H1 (cell line): ENCODE results near the gene HPRT1. TPM values are rescaled to one million over a fixed set of nuclear protein-coding genes. Genes with fewer than 3 reads are reported as not detected.

ENCODE experiments used
- CTCF ChIA-PET: fragments of 300-600 bp; sonication (Branson Sonifier 250); formaldehyde crosslinking; loops from one replicate; lab custom pipeline; 2021; ENCODE audit not compliant: partially characterized antibody; lab: Charles Lee
- POLR2A ChIA-PET: fragments of 300-600 bp; sonication (Branson Sonifier 250); formaldehyde crosslinking; loops from one replicate; lab custom pipeline; 2021; ENCODE audit warnings: inconsistent platforms; ENCODE audit not compliant: partially characterized antibody; lab: Charles Lee
- DNase-seq, 2 experiments: peaks; one replicate each; pipeline versions ENCODE4 v3.0.0 to v3.0.0-alpha.2; 2010 to 2022; ENCODE audit warnings: low spot score in 2 of 2, low read depth in 1 of 2, mixed read lengths in 1 of 2
- FAIRE-seq: peaks from 2 replicates; lab custom pipeline; 2011; peaks lifted over from hg19 to GRCh38; lab: Jason Lieb, UNC
- H2AFZ ChIP-seq: 2 replicates; pipeline ENCODE4 v1.8.1; 2012; ENCODE audit warnings: low read length, inconsistent platforms
- H2AK5ac ChIP-seq: 2 replicates; pipeline ENCODE4 v1.6.1; 2013; ENCODE audit warnings: low read depth, low read length
- H2BK120ac ChIP-seq: replicated peaks from 2 replicates; pipeline ENCODE3; 2013; ENCODE audit warnings: low read depth, low read length, inconsistent platforms
- H2BK12ac ChIP-seq: 2 replicates; pipeline ENCODE4 v1.6.1; 2013; ENCODE audit warnings: low read depth, low read length
- H2BK15ac ChIP-seq: 2 replicates; pipeline ENCODE4 v1.6.1; 2013; ENCODE audit warnings: low read length
- H2BK20ac ChIP-seq: 2 replicates; pipeline ENCODE4 v1.6.1; 2013; ENCODE audit warnings: low read length
- H2BK5ac ChIP-seq: 2 replicates; pipeline ENCODE4 v1.6.1; 2013; ENCODE audit warnings: low read depth, low read length
- H3K14ac ChIP-seq: 2 replicates; pipeline ENCODE4 v1.6.1; 2013; ENCODE audit warnings: inconsistent platforms; ENCODE audit not compliant: insufficient read length
- H3K18ac ChIP-seq: 2 replicates; pipeline ENCODE4 v1.6.1; 2013; ENCODE audit warnings: low read length; ENCODE audit errors: extremely low read depth
- H3K23ac ChIP-seq: 2 replicates; pipeline ENCODE4 v1.6.1; 2013; ENCODE audit warnings: inconsistent platforms; ENCODE audit not compliant: insufficient read length
- H3K23me2 ChIP-seq: 2 replicates; pipeline ENCODE4 v1.6.1; 2013; ENCODE audit warnings: low read depth, low read length
- H3K27ac ChIP-seq: 2 replicates; pipeline ENCODE4 v1.6.1; 2011; ENCODE audit warnings: low read depth, low read length, inconsistent platforms
- H3K27me3 ChIP-seq, 4 experiments: replicated peaks in 1 of 4; 1 replicate in 1 of 4; 2 replicates in 3 of 4; pipeline versions ENCODE4 v1.6.1 to v1.8.1; 2011 to 2013; ENCODE audit warnings: low read length in 3 of 4, mild to moderate bottlenecking in 3 of 4, inconsistent platforms in 2 of 4, mixed read lengths in 2 of 4, moderate library complexity in 1 of 4; ENCODE audit not compliant: control insufficient read depth in 3 of 4, insufficient read depth in 3 of 4; ENCODE audit errors: extremely low read depth in 1 of 4
- H3K36me3 ChIP-seq, 4 experiments: 2 replicates each; pipeline versions ENCODE4 v1.6.1 to v1.8.1; 2011 to 2013; ENCODE audit warnings: mild to moderate bottlenecking in 4 of 4, low read length in 3 of 4, moderate library complexity in 2 of 4, control low read depth in 1 of 4, inconsistent platforms in 1 of 4; ENCODE audit not compliant: insufficient read depth in 4 of 4, control insufficient read depth in 2 of 4
- H3K4ac ChIP-seq: replicated peaks from 2 replicates; pipeline ENCODE3; 2013; ENCODE audit warnings: low read length, low read depth, mixed read lengths, inconsistent platforms; ENCODE audit not compliant: insufficient read length
- H3K4me1 ChIP-seq, 4 experiments: replicated peaks in 1 of 4; 1 replicate in 1 of 4; 2 replicates in 3 of 4; pipeline versions ENCODE4 v1.6.1 to v1.8.1; 2011 to 2013; ENCODE audit warnings: low read length in 3 of 4, inconsistent platforms in 2 of 4, mixed read lengths in 1 of 4; ENCODE audit not compliant: insufficient read depth in 4 of 4, control insufficient read depth in 3 of 4
- H3K4me2 ChIP-seq, 2 experiments: 2 replicates each; pipeline versions ENCODE4 v1.6.1 to v1.8.1; 2011 to 2013; ENCODE audit warnings: low read depth in 2 of 2, low read length in 2 of 2, control low read depth in 1 of 2, inconsistent platforms in 1 of 2, mild to moderate bottlenecking in 1 of 2; ENCODE audit not compliant: insufficient read depth in 1 of 2
- H3K4me3 ChIP-seq, 4 experiments: fragments of 200-600, 300-600 bp in 1 of 4; sonication (generic), shearing (Covaris generic), sonication (Bioruptor Twin) in 1 of 4; 2 replicates each; pipeline versions ENCODE4 v1.5.1 to v1.8.1; 2011 to 2016; ENCODE audit warnings: low read length in 4 of 4, low read depth in 3 of 4, control low read depth in 2 of 4, inconsistent platforms in 2 of 4, mild to moderate bottlenecking in 2 of 4, mixed read lengths in 1 of 4, moderate library complexity in 1 of 4; ENCODE audit not compliant: insufficient read depth in 2 of 4; ENCODE audit errors: extremely low read depth in 1 of 4
- H3K56ac ChIP-seq: replicated peaks from 2 replicates; pipeline ENCODE3; 2013; ENCODE audit warnings: low read depth, mild to moderate bottlenecking, mixed read lengths, low read length, inconsistent platforms; ENCODE audit not compliant: insufficient read length
- H3K79me1 ChIP-seq: 2 replicates; pipeline ENCODE4 v1.6.1; 2013; ENCODE audit warnings: low read depth, low read length, control low read depth
- H3K79me2 ChIP-seq, 2 experiments: 2 replicates each; pipeline versions ENCODE4 v1.6.1 to v1.8.1; 2012 to 2013; ENCODE audit warnings: low read length in 2 of 2, mild to moderate bottlenecking in 2 of 2, inconsistent platforms in 1 of 2; ENCODE audit not compliant: insufficient read depth in 2 of 2, control insufficient read depth in 1 of 2
- H3K9ac ChIP-seq, 4 experiments: replicated peaks in 1 of 4; 1 replicate in 1 of 4; 2 replicates in 3 of 4; pipeline versions ENCODE4 v1.6.1 to v1.8.1; 2011 to 2013; ENCODE audit warnings: low read depth in 3 of 4, low read length in 3 of 4, control low read depth in 2 of 4, mild to moderate bottlenecking in 2 of 4, moderate library complexity in 2 of 4, inconsistent platforms in 1 of 4; ENCODE audit errors: extremely low read depth in 1 of 4
- H3K9me3 ChIP-seq, 2 experiments: 2 replicates each; pipeline versions ENCODE4 v1.6.1 to v1.8.1; 2012 to 2013; ENCODE audit warnings: mild to moderate bottlenecking in 2 of 2, moderate library complexity in 2 of 2, control low read depth in 1 of 2, inconsistent platforms in 1 of 2, low read depth in 1 of 2, low read length in 1 of 2, mixed read lengths in 1 of 2; ENCODE audit not compliant: insufficient read depth in 2 of 2
- H4K20me1 ChIP-seq, 2 experiments: replicated peaks in 1 of 2; 2 replicates each; pipeline versions ENCODE3 to v1.8.1; 2011 to 2013; ENCODE audit warnings: inconsistent platforms in 2 of 2, low read length in 2 of 2, mild to moderate bottlenecking in 1 of 2; ENCODE audit not compliant: insufficient read depth in 2 of 2, control insufficient read depth in 1 of 2
- H4K5ac ChIP-seq: 2 replicates; pipeline ENCODE4 v1.6.1; 2013; ENCODE audit warnings: low read length, low read depth, mixed read lengths, inconsistent platforms; ENCODE audit not compliant: insufficient read length
- H4K8ac ChIP-seq: 2 replicates; pipeline ENCODE4 v1.8.0; 2013; ENCODE audit warnings: mild to moderate bottlenecking, moderate library complexity, low read length, inconsistent platforms; ENCODE audit not compliant: insufficient read depth; ENCODE audit errors: extremely low read depth
- H4K91ac ChIP-seq: replicated peaks from 2 replicates; pipeline ENCODE3; 2013; ENCODE audit warnings: low read length, mixed read lengths, inconsistent platforms; ENCODE audit not compliant: insufficient read length
- ASH2L ChIP-seq: fragments of 200-600, 300-600 bp; sonication (generic); IDR thresholded peaks from one replicate; pipeline ENCODE4 v1.7.1; 2017; ENCODE audit warnings: low read length
- CHD2 ChIP-seq: IDR thresholded peaks from 2 replicates; pipeline ENCODE4 v1.6.1; 2012; ENCODE audit warnings: low read length, improper control_type of control experiment
- JUND ChIP-seq: IDR thresholded peaks from 2 replicates; pipeline ENCODE4 v1.6.1; 2011; ENCODE audit warnings: mild to moderate bottlenecking, improper control_type of control experiment, low read length
- KDM1A ChIP-seq: fragments of 200-600, 300-600 bp; sonication (generic); IDR thresholded peaks from 2 replicates; pipeline ENCODE4 v1.7.1; 2016; ENCODE audit warnings: mild to moderate bottlenecking, low read length, borderline replicate concordance
- NANOG ChIP-seq: IDR thresholded peaks from 2 replicates; pipeline ENCODE4 v1.6.1; 2011; ENCODE audit warnings: low read length, low read depth, mild to moderate bottlenecking, inconsistent platforms; ENCODE audit not compliant: insufficient read depth, poor library complexity, severe bottlenecking
- POLR2AphosphoS5 ChIP-seq: IDR thresholded peaks from 2 replicates; pipeline ENCODE4 v1.6.1; 2011; ENCODE audit warnings: low read depth, low read length
- RAD21 ChIP-seq, 2 experiments: IDR thresholded peaks in 1 of 2; conservative IDR thresholded peaks in 1 of 2; 2 replicates each; pipeline ENCODE4 v1.6.1; 2011; ENCODE audit warnings: low read depth in 2 of 2, low read length in 2 of 2, improper control_type of control experiment in 1 of 2, inconsistent platforms in 1 of 2, mild to moderate bottlenecking in 1 of 2, moderate library complexity in 1 of 2
- RNF2 ChIP-seq: fragments of 200-900, 300-1000 bp; sonication (generic); IDR thresholded peaks from 2 replicates; pipeline ENCODE4 v1.7.1; 2016; ENCODE audit warnings: borderline replicate concordance, low read depth, mild to moderate bottlenecking, antibody characterized with exemption, low read length; ENCODE audit not compliant: poor library complexity, severe bottlenecking; ENCODE audit errors: missing control alignments
- SIX5 ChIP-seq: IDR thresholded peaks from 2 replicates; pipeline ENCODE4 v1.6.1; 2011; ENCODE audit warnings: mild to moderate bottlenecking, low read depth, low read length
- SP2 ChIP-seq: IDR thresholded peaks from 2 replicates; pipeline ENCODE4 v1.6.1; 2012; ENCODE audit warnings: mild to moderate bottlenecking, low read length, inconsistent platforms
- SRF ChIP-seq: IDR thresholded peaks from 2 replicates; pipeline ENCODE4 v1.6.1; 2011; ENCODE audit warnings: mild to moderate bottlenecking, low read depth, low read length, moderate library complexity
- USF2 ChIP-seq: IDR thresholded peaks from 2 replicates; pipeline ENCODE4 v1.6.1; 2011; ENCODE audit warnings: low read length, improper control_type of control experiment
- WGBS, 2 experiments: shearing (Covaris generic) in 1 of 2; methylation state at CpG; one replicate each; pipeline versions ENCODE4 v1.1.6 to v1.1.7; 2013 to 2015; ENCODE audit warnings: low lambda C conversion rate in 2 of 2, mixed read lengths in 2 of 2, inconsistent platforms in 1 of 2, low coverage in 1 of 2, missing lambda C conversion rate in 1 of 2; ENCODE audit not compliant: insufficient replicate concordance in 2 of 2, insufficient coverage in 1 of 2, insufficient read length in 1 of 2; ENCODE audit errors: extremely low coverage in 1 of 2, missing lambda C conversion rate in 1 of 2; 5-methylcytosine and 5-hydroxymethylcytosine counted together
- polyA plus RNA-seq, 7 experiments: library from polyadenylated mRNA; depleted of rRNA in 3 of 7; stranded (reverse) in 5 of 7; unstranded in 2 of 7; fragments of >200 nt in 5 of 7; fragments of 200-250 nt in 2 of 7; gene quantifications; 1 replicate in 5 of 7; 2 replicates in 1 of 7; 4 replicates in 1 of 7; pipeline versions ENCODE4 v1.2.1 to v1.2.3, GENCODE V29; 2011 to 2013; ENCODE audit warnings: missing spikeins in 2 of 7, mixed read lengths in 2 of 7
- total RNA-seq: library from RNA; stranded (reverse); fragmentation: NEBNext Ultra II Directional; extraction: Animal tissue kit (Norgen Biotek cat#: 25700); gene quantifications from 2 replicates; pipeline ENCODE4 v1.2.1, GENCODE V29; 2021

The HPRT1 gene
- total and polyA plus RNA-seq, 2 of the 8 experiments (the other 6 are each of a cell fraction or from before 2014, with no cell fraction given): 16.9 to 49.5 TPM

- no peaks in the 10 kb centered on the region for H4K20me1 ChIP-seq
- FAIRE-seq (no peak), DNase-seq (no peak)
- no peak overlapping the region for H3K18ac ChIP-seq
- POLR2A ChIA-PET: no interaction called here
- no peak overlapping the region for H3K9ac ChIP-seq
- H3K79me2 ChIP-seq: no peaks in the 10 kb centered on the region
- no peak overlapping the region for H2AFZ ChIP-seq
- H3K4ac ChIP-seq: no peak overlapping the region
- H3K56ac ChIP-seq: no peak overlapping the region
- no peak overlapping the region for H3K23ac ChIP-seq
- H3K36me3 ChIP-seq: no peaks in the 10 kb centered on the region
- no peaks in the 10 kb centered on the region for H3K9me3 ChIP-seq
- no peak overlapping the region for H2AK5ac ChIP-seq
- H3K4me1 ChIP-seq: peaks cover 4 to 26% (median 13%) of the 10 kb centered on the region in 4 experiments
- peak overlapping the region in 1 of 2 experiments; percentile 93; a peak in 1 of 4 replicates for H3K4me2 ChIP-seq
- peaks cover 20 to 58% (median 47%) of the 10 kb centered on the region in 4 experiments for H3K27me3 ChIP-seq
- CTCF ChIA-PET: interaction anchor here (0.7 kb wide), 1 partner anchor 217 kb away, joined by 3 read pairs; no protein-coding TSS in a partner anchor
- H2BK15ac ChIP-seq: no peak overlapping the region
- H2BK12ac ChIP-seq: no peak overlapping the region
- H4K91ac ChIP-seq: no peak overlapping the region
- no peaks in the 10 kb centered on the region for H3K79me1 ChIP-seq
- H4K8ac ChIP-seq: no peak overlapping the region
- no peak overlapping the region for H3K27ac ChIP-seq
- no peak overlapping the region for H2BK120ac ChIP-seq
- H3K4me3 ChIP-seq: peak overlapping the region in 1 of 4 experiments; percentile 70; a peak in 1 of 8 replicates
- H3K23me2 ChIP-seq: peaks cover 15% of the 10 kb centered on the region; the same call in 1 of the 2 replicates
- no peak overlapping the region for H4K5ac ChIP-seq
- no peak overlapping the region for H3K14ac ChIP-seq
- H2BK5ac ChIP-seq: no peak overlapping the region
- no peak overlapping the region for H2BK20ac ChIP-seq
- WGBS, 2 experiments: 22% methylated on average over 7 of the region's 7 CpGs; no CpG with 5 or more reads in 1 of the 2 experiments
- TF ChIP-seq SP2 (no peak), USF2 (no peak), RNF2 (no peak), JUND (no peak), RAD21 (IDR thresholded peaks at IDR 0.05 in 1 of 2, conservative IDR thresholded peaks at IDR 0.05 in 1 of 2; ENCODE audit: low read depth in 2 of 2, low read length in 2 of 2) (no peak), ASH2L (no peak), CHD2 (no peak), POLR2AphosphoS5 (no peak), SIX5 (no peak), KDM1A (no peak), NANOG (no peak), SRF (no peak)
These were observed 87.2 kb downstream of the HPRT1 start for GRCh38 chrX:134547047-134547679.
